Ammon's horn (tissue), 1 donor: ENCODE results near the gene ZNF232.
"Not testable (repeated sequence)": the region's sequence is repeated elsewhere in the genome, so short reads cannot be mapped to it uniquely, and the experiment has no call there.

Experiments used
- DNase-seq: peaks from one replicate; pipeline ENCODE4 v3.0.0-alpha.2; 2016; ENCODE audit warnings: low spot score

The ZNF232 gene

DNA sequence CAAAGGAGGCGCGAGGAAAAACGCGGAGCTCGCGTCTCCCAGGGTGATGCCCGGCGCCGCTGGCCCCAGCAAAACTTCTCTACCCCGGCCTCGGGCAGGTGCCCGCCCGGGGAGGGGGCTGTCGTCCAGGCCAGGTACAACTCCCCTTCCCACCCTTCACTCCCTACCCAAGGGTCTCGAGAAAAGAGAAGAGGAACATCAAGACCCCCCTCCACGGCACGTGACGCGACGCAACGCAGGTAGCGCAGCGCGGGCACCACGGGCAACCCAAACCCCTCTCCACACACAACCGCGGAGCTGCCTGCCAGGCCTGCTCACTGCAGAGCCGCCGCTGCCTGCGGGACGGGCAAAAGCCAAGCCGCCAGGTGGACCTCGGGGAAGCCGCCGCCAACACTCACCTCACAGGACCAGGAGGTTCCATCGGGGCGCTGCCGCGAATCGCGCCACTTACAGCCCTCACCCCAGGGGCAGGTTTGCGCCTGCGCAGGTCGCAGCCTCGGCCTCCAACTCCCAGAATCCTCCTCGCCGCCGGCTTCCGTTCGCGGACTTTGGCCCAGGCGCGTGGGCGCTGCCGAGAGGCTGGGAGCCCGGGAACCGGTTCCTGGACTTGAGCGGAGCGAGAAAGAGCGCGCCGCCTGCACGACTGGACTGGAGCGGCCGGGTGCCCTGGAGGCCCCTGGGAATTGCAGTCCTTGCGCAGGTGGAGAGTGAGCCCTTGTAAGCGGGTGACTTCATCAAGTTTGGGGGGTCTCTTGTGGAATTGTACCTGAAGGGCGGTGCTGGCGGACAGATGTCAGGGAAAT is at the start of gene ZNF232:
TSS of gene ZNF232 (minus strand) at position 477 of the 803 bp plus-strand sequence. CDS start at position 421, 56 bp downstream.
- DNase-seq, result peak; percentile 93

GRCh38 chr17:5160702-5161101 is 49.0 kb upstream of the ZNF232 start:
- DNase-seq, result not testable (repeated sequence)

- DNase-seq, result not testable (repeated sequence)
These were observed 34.4 kb upstream of the ZNF232 start for GRCh38 chr17:5146122-5146521.

DNA sequence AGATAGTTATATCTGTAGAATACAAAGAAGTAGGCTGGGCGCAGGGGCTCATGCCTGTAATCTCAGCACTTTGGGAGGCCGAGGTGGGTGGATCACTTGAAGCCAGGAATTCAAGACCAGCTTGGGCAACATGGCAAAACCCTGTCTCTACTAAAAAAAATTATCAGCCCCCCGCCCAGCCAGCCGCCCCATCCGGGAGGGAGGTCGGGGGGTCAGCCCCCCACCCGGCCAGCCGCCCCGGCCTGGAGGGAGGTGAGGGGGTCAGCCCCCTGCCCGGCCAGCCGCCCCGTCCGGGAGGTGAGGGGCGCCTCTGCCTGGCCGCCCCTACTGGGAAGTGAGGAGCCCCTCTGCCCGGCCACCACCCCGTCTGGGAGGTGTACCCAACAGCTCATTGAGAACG is 31.2 kb upstream of the ZNF232 start:
- not testable (repeated sequence) for DNase-seq

DNA sequence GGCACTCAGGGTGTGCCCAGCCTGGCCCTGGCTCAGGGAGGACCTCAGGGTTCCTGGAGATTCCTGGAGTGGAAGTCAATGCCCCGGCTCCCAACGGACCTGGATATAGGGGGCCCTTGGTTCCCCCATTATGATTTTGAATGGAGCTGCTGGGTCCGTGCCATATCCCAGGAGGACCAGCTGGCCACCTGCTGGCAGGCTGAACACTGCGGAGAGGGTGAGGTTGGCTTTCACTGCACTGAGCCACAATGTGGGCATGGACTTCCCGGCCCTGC is 27.7 kb upstream of the ZNF232 start:
- DNase-seq, result no peak

- no peak for DNase-seq
These were observed 27.2 kb upstream of the ZNF232 start for GRCh38 chr17:5138616-5139457.

GRCh38 chr17:5138198-5138544 is 26.5 kb upstream of the ZNF232 start:
- not testable (repeated sequence) for DNase-seq

- DNase-seq, result not testable (repeated sequence)
These were observed 26.0 kb upstream of the ZNF232 start for GRCh38 chr17:5137511-5138197.

DNA sequence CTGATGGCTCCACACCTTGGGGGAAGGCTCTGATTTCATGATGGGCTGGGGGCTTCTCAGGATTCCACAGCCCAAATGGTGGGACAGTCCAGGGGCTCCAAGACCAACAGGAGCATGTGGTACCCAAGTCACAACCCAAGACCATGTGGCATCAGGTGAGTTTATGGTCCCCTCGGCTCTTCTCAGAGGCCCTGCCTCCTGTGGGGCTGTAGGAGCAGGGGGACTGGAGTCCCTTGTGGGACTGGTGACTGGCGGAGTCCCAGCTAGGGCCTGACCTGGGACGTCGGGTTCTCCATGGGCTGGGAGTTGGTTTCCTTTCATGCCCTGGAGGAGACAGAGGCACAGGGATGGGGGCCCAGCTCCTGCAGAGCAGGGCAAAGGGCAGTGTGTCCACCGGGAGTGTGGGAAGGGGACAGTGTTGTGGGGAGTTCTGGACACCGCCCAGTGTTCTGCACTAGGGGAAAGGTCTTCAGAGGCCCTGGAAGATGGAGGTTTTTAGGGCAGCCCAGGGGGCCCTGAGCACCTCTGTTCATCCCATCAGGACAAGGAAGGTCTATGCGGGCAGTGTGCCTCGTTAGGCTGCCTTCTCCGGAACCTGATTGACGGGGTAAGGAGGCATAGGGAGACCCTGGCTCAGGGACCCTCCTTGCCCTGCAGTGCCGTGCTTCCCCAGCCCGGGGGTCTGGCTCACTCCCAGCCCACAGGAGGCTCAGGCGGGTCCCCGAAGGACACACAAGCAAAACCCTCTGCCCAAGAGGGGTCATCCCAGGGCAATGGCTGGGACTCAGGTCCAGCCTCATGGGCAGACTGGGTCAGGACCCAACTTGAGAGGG is 25.1 kb upstream of the ZNF232 start:
- DNase-seq, result not testable (repeated sequence)

DNA sequence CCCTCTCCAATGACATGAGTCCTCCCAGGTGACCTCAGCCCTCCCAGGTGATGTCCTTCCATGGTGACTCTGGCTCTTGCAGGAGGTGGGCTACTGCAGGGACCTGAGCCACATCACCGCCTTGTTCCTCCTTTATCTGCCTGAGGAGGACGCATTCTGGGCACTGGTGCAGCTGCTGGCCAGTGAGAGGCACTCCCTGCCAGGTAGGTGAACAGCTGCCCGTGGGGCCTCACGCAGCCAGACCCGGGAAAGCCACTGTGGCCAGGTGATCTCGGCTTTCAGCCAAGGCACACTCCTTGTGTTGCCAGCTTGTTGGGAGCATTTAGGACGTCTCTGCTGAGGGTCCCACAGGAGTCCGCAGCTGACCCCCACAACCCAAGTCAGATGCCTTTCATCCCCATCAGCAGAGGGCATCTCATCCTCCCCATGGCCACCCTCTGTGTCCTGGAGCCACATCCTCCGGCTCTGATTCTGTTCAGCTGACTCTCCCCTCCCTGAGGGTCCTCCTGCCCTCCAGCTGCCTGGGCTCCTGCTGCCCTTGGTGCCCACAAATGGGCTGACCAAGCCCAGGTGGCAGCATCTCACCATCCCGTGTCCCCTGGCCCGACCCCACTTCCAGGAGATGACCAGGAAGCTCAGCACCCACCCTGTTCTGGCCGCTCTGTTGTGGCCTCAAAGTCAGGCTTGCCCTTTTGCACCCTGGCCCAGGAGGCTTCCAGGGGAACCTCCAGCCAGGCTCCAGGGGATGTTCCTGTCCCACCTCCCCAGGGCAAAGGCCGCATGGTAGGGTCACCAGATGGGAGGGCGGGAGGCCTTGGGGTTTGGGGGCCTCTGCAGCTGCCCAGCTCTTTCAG is 24.3 kb upstream of the ZNF232 start:
- DNase-seq, result no peak

DNA sequence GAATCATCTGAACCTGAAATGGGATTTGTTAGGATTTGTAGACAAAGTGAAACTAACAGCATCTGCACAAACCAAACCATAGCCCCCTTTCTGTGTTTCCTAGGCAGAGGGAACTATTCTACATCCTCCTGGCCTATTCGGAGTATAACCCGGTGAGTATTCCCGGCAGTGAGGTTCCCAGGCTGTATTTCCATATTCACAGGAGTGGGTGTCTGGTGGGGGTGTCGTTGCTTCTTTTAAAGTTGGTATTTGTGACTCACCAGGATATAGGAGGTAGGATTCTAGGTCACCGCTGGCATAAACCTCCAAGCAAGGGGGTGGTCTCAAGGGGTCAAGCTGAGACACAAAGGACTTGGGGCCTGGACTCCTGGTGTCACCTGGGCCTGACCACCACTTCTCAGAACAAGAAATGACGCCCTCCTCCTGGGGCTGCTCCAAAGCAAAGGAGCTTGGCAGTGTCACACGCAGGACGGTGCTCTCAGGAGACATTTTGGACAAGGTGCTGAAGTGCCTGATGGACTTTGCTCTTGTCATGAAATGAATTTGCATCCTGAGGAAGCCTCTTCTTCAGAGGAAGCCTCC is 23.5 kb upstream of the ZNF232 start:
- not testable (repeated sequence) for DNase-seq

DNA sequence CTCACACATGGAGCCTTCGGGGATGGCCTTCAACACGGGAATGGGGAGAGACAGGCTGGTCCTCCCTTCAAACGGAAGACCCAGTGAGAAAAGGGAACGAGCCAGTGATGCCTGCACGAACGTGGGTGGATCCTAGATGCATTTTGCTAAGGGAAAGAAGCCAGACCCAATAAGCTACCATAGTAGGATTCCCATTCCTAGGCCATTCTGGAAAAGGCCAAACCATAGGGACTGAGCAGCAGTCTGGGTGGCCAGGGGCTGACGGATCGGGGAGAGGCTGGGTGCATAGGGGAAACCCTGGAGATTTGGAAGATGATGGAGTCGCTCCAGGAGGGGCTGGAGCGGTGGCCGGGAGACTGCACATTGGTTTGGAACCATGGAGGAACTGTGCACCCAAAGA is 22.9 kb upstream of the ZNF232 start:
- DNase-seq, result not testable (repeated sequence)

GRCh38 chr17:5133961-5134360 is 22.3 kb upstream of the ZNF232 start:
- DNase-seq, result not testable (repeated sequence)

- DNase-seq, result no peak
These were observed 21.6 kb upstream of the ZNF232 start for GRCh38 chr17:5133311-5133710.

GRCh38 chr17:5132503-5133225 is 21.0 kb upstream of the ZNF232 start:
- DNase-seq, result not testable (repeated sequence)

DNA sequence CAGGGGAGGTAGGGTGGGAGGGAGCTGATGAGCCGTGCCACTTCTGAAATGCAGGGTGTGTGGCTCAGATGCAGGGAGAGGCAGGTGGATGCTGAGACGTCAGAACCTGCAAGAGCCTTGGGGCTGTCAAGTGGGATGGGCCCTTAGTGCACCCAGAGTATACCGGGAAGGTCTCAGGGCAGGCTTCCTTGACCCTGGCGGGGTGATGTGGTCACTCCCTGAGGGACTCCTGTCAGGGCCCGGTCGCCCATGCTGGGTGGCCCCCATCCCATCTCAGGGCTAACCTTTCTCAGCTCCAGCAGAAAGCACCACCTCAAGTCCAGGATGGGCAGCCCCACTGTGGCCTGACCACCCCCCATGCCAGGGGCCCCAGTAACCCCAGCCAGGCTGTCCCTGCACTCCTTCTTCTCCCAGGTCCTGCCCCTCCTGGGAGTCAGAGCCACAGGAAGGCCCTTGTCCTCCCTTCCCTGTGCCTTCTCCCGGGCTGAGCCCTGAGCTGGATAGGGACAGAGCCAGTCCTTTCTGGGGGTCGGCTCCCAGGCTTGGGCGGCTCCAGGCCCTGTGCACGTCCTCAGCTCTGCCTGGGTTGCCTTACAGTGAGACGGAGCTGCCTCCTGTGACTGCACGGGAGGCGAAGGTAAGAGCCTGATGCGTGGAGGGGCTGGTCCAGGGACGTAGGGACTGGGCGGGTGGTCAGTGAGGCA is 20.3 kb upstream of the ZNF232 start:
- DNase-seq, result not testable (repeated sequence)

DNA sequence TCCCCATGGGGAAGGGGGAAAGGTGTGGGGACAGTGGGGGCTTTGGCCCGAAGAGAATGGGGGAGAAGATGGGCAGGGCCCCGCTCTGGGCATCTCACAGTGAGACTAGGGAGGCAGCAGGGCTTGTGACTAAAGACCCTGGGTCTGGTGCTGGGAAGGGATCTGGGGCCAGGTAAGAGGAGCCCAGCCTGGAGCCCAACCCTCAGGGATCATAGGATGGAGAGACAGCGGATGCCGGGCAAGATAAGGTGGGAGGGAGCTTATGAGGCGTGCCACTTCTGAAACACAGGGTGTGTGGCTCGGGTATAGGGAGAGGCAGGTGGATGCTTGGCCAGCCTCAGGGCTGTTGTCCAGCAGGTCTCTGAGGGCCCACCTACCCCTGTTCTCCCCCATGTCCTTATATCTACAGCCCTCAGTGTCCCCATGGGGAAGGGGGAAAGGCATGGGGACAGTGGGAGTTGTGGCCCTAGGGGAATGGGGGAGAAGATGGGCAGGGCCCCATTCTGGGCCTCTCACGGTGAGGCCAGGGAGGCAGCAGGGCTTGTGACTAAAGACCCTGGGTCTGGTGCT is 19.6 kb upstream of the ZNF232 start:
- DNase-seq, result no peak

DNA sequence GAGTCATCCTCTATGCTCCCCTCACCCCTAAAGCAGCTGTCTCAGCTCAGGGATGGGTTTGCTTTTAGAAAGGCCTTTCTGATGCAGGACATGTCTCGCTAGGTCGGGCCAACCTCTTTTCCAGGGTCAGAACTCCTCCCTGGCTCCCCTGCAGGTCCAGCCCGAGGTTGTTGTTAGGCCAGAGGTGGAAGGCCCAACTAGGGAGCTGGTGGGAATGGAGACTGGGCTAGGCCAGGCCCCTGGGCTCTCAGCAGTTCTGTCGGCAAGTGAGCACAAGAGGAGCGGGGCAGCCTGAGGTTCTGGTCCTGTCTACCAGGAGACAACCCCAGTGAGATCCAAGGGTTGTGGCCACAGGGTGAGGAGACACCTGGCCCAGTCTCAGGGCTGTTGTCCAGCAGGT is 19.0 kb upstream of the ZNF232 start:
- DNase-seq, result not testable (repeated sequence)

- DNase-seq, result not testable (repeated sequence)
These were observed 18.6 kb upstream of the ZNF232 start for GRCh38 chr17:5130261-5130660.
